GM21367 (cell line): ENCODE data around the gene ST8SIA6.
"Not testable (repeated sequence)": the region's sequence is repeated elsewhere in the genome, so short reads cannot be mapped to it uniquely, and the experiment has no call there.

Experiments
- ATAC-seq: cut with Tn5 transposase; IDR thresholded peaks from one replicate; pipeline ENCODE4 v1.9.1; 2021; ENCODE audit not compliant: unreplicated experiment

The ST8SIA6 gene

GRCh38 chr10:17454161-17455014, at the start of gene ST8SIA6:
Gene ST8SIA6 (minus strand): TSS chr10:17454595. CDS start chr10:17454255, 340 bp downstream.
- ATAC-seq = peak; percentile 79

- no peak for ATAC-seq
Measured at GRCh38 chr10:17503795-17504194, 49.4 kb upstream of the ST8SIA6 start.

GRCh38 chr10:17502814-17503213, 48.4 kb upstream of the ST8SIA6 start:
- ATAC-seq = no peak

- not testable (repeated sequence) for ATAC-seq
Measured at GRCh38 chr10:17499014-17499413, 44.6 kb upstream of the ST8SIA6 start.

- no peak for ATAC-seq
Measured at GRCh38 chr10:17497446-17498030, 43.1 kb upstream of the ST8SIA6 start.

GRCh38 chr10:17494626-17495260, 40.3 kb upstream of the ST8SIA6 start:
- ATAC-seq = no peak

GRCh38 chr10:17488848-17489247, 34.5 kb upstream of the ST8SIA6 start:
- ATAC-seq = no peak

GRCh38 chr10:17483079-17483478, 28.7 kb upstream of the ST8SIA6 start:
- ATAC-seq = no peak

GRCh38 chr10:17479822-17480221, 25.4 kb upstream of the ST8SIA6 start:
- ATAC-seq = no peak

GRCh38 chr10:17479015-17479615, 24.7 kb upstream of the ST8SIA6 start:
- ATAC-seq = no peak

- ATAC-seq = no peak
Measured at GRCh38 chr10:17476073-17476472, 21.7 kb upstream of the ST8SIA6 start.

- ATAC-seq = no peak
Measured at GRCh38 chr10:17475661-17476060, 21.3 kb upstream of the ST8SIA6 start.

- ATAC-seq = no peak
Measured at GRCh38 chr10:17474595-17475323, 20.4 kb upstream of the ST8SIA6 start.

GRCh38 chr10:17473228-17473950, 19.0 kb upstream of the ST8SIA6 start:
- no peak for ATAC-seq

- no peak for ATAC-seq
Measured at GRCh38 chr10:17472481-17473227, 18.3 kb upstream of the ST8SIA6 start.

GRCh38 chr10:17470246-17470645, 15.9 kb upstream of the ST8SIA6 start:
- no peak for ATAC-seq

- no peak for ATAC-seq
Measured at GRCh38 chr10:17465328-17466125, 11.1 kb upstream of the ST8SIA6 start.

- no peak for ATAC-seq
Measured at GRCh38 chr10:17464545-17464944, 10.2 kb upstream of the ST8SIA6 start.

- no peak for ATAC-seq
Measured at GRCh38 chr10:17460756-17461155, 6.4 kb upstream of the ST8SIA6 start.
